ENCODE data around the gene MORC4. TPM values are rescaled to one million over a fixed set of nuclear protein-coding genes. Genes with fewer than 3 reads are reported as not detected.

The MORC4 gene
- polyA plus RNA-seq, 1 of the 3 experiments (the other 2 are of a cell fraction), result 12.5 TPM

DNA sequence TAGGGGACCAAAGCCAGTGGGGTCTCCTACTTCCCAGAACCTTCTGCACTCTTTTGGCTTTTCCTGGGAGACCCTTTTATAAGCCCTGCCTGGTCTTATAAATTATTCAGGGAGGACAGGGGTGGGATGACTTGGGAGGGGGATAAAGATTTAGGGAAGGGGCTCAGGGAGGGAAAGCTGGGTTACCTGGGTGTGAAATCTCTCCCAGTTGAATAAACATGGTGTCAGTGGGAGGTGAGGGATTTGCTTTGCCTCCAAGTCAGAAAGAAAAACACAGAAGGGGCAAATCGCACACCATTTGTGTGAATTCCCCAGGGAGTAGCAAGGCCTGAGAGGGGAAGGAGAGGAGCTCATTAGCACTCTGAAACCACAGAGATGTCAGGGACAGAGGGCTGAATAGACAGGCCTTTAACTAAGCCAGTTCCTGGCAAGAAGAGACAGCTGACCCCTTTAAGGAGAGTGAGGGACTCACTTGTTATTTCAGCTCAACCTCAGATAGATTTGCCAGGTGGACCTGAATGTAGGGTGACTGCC lies 96.7 kb downstream of the MORC4 start, which contains the start of gene RIPPLY1 (continued):
- TF ChIP-seq, protein P1, sequence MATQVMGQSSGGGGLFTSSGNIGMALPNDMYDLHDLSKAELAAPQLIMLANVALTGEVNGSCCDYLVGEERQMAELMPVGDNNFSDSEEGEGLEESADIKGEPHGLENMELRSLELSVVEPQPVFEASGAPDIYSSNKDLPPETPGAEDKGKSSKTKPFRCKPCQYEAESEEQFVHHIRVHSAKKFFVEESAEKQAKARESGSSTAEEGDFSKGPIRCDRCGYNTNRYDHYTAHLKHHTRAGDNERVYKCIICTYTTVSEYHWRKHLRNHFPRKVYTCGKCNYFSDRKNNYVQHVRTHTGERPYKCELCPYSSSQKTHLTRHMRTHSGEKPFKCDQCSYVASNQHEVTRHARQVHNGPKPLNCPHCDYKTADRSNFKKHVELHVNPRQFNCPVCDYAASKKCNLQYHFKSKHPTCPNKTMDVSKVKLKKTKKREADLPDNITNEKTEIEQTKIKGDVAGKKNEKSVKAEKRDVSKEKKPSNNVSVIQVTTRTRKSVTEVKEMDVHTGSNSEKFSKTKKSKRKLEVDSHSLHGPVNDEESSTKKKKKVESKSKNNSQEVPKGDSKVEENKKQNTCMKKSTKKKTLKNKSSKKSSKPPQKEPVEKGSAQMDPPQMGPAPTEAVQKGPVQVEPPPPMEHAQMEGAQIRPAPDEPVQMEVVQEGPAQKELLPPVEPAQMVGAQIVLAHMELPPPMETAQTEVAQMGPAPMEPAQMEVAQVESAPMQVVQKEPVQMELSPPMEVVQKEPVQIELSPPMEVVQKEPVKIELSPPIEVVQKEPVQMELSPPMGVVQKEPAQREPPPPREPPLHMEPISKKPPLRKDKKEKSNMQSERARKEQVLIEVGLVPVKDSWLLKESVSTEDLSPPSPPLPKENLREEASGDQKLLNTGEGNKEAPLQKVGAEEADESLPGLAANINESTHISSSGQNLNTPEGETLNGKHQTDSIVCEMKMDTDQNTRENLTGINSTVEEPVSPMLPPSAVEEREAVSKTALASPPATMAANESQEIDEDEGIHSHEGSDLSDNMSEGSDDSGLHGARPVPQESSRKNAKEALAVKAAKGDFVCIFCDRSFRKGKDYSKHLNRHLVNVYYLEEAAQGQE (IDR thresholded peaks at IDR 0.05; ENCODE audit: low read depth, low read length), result no peak

- Histone ChIP-seq H3K4me3 (ENCODE audit: low read depth in 2 of 2, low read length in 1 of 2) (no peak overlapping the region), H3K4me1 (ENCODE audit: control insufficient read depth in 1 of 2, insufficient read depth in 2 of 2, low read depth in 1 of 2, low read length in 1 of 2) (no peaks in the 10 kb centered on the region), H3K27ac (ENCODE audit: low read depth in 2 of 2, low read length in 1 of 2) (no peak overlapping the region), H3K9me3 (no peaks in the 10 kb centered on the region), H2AFZ (ENCODE audit: low read depth) (no peak overlapping the region), H3K4me2 (no peak overlapping the region), H3K9ac (no peak overlapping the region), H3K36me3 (replicated peaks in 1 of 2; ENCODE audit: control insufficient read depth in 1 of 2, insufficient read depth in 2 of 2, low read length in 1 of 2) (no peaks in the 10 kb centered on the region), H3K27me3 (ENCODE audit: insufficient read depth) (peaks cover 8% of the 10 kb centered on the region; the same call in 1 of the 2 replicates), H3K79me2 (ENCODE audit: insufficient read depth) (no peaks in the 10 kb centered on the region), H3K9me2 (no peaks in the 10 kb centered on the region), H4K20me1 (ENCODE audit: insufficient read depth) (no peaks in the 10 kb centered on the region), H3F3A (replicated peaks; ENCODE audit: insufficient read depth) (no peaks in the 10 kb centered on the region)
- TF ChIP-seq JUND (IDR thresholded peaks at IDR 0.05) (no peak), EZH2phosphoT487 (IDR thresholded peaks at IDR 0.05; ENCODE audit: borderline replicate concordance, low read depth) (no peak), YY1 (IDR thresholded peaks at IDR 0.05; ENCODE audit: low read depth) (no peak), TAF1 (IDR thresholded peaks at IDR 0.05; ENCODE audit: borderline replicate concordance, low read depth, low read length) (no peak), SMC3 (IDR thresholded peaks at IDR 0.05; ENCODE audit: low read depth, low read length) (no peak), GATA2 (CRISPR knock-in tag; IDR thresholded peaks at IDR 0.05) (no peak), CHD2 (IDR thresholded peaks at IDR 0.05; ENCODE audit: low read length, partially characterized antibody) (no peak), RCOR1 (IDR thresholded peaks at IDR 0.05; ENCODE audit: low read length) (no peak), POLR2AphosphoS5 (IDR thresholded peaks at IDR 0.05; ENCODE audit: low read depth, low read length) (no peak), GABPA (IDR thresholded peaks at IDR 0.05; ENCODE audit: low read depth) (no peak), EP300 (IDR thresholded peaks at IDR 0.05; ENCODE audit: borderline replicate concordance in 1 of 2, low read depth in 1 of 2, low read length in 1 of 2) (no peak)
- TF ChIP-seq, protein P2, sequence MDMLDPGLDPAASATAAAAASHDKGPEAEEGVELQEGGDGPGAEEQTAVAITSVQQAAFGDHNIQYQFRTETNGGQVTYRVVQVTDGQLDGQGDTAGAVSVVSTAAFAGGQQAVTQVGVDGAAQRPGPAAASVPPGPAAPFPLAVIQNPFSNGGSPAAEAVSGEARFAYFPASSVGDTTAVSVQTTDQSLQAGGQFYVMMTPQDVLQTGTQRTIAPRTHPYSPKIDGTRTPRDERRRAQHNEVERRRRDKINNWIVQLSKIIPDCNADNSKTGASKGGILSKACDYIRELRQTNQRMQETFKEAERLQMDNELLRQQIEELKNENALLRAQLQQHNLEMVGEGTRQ (IDR thresholded peaks at IDR 0.05; ENCODE audit: borderline replicate concordance, low read depth, low read length), result no peak
- TF ChIP-seq, protein P3, sequence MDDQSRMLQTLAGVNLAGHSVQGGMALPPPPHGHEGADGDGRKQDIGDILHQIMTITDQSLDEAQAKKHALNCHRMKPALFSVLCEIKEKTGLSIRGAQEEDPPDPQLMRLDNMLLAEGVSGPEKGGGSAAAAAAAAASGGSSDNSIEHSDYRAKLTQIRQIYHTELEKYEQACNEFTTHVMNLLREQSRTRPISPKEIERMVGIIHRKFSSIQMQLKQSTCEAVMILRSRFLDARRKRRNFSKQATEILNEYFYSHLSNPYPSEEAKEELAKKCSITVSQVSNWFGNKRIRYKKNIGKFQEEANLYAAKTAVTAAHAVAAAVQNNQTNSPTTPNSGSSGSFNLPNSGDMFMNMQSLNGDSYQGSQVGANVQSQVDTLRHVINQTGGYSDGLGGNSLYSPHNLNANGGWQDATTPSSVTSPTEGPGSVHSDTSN (IDR thresholded peaks at IDR 0.05), result no peak
- 60% methylated on average over 1 of the region's 2 CpGs for WGBS (ENCODE audit: low lambda C conversion rate)
- POLR2A ChIA-PET, result no interaction called here
- no peak for DNase-seq
- CTCF ChIA-PET, result interaction anchor here (2.2 to 5.2 kb wide), 2 partner anchors 9 to 28 kb away, joined by 6 to 35 read pairs; no protein-coding TSS in a partner anchor
These were observed 97.3 kb downstream of the MORC4 start for GRCh38 chrX:106902684-106903083.
